HG03558 (cell line): Measurements from ENCODE around the gene PPM1H.
"Not testable (repeated sequence)": the region's sequence is repeated elsewhere in the genome, so short reads cannot be mapped to it uniquely, and the experiment has no call there.

Experiments used
- ATAC-seq: cut with Tn5 transposase; IDR thresholded peaks from one replicate; pipeline ENCODE4 v1.9.1; 2021; ENCODE audit warnings: moderate number of reproducible peaks; ENCODE audit not compliant: unreplicated experiment; ENCODE audit errors: extremely low read depth

PPM1H gene

DNA sequence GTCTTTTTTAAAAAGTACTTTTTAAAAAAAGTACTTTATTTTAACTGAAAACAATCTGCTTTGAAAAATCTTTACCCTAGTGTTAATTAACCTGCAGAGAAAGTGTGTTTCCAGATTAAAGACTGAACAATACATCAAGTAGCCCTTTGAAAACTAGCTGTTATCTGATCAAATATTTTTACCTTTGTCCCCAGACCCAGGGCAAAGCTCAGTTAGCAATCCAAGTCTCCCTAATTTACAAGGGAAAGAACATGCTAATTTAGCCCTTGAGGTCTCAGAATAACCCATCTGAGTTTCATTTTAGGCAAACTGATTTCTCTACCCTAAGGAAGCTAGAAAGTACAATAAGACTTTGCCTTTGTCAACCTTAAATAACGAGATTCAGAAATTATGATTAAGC lies 91.2 kb downstream of the PPM1H start:
- ATAC-seq = no peak

DNA sequence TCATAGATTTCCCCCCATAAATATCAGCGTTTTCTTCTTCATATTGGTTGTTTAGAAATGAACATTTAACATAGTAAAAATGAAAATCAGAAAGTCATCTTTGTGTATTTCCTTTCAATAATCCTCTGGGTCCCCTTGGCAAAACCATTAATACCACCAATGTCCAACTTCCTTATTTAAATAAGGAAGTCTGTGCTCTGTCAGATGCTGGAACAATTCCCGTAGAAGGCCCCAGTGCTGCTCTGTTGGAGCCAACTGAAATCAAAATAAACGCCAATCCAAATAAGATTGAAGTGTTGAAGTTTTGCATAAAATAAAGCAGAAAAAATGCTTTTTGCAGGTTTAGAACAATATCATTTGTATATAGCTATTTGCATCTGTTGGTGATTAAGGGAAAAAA lies 93.1 kb downstream of the PPM1H start:
- no peak for ATAC-seq

GRCh38 chr12:62840806-62841205 lies 94.1 kb downstream of the PPM1H start:
- no peak for ATAC-seq

DNA sequence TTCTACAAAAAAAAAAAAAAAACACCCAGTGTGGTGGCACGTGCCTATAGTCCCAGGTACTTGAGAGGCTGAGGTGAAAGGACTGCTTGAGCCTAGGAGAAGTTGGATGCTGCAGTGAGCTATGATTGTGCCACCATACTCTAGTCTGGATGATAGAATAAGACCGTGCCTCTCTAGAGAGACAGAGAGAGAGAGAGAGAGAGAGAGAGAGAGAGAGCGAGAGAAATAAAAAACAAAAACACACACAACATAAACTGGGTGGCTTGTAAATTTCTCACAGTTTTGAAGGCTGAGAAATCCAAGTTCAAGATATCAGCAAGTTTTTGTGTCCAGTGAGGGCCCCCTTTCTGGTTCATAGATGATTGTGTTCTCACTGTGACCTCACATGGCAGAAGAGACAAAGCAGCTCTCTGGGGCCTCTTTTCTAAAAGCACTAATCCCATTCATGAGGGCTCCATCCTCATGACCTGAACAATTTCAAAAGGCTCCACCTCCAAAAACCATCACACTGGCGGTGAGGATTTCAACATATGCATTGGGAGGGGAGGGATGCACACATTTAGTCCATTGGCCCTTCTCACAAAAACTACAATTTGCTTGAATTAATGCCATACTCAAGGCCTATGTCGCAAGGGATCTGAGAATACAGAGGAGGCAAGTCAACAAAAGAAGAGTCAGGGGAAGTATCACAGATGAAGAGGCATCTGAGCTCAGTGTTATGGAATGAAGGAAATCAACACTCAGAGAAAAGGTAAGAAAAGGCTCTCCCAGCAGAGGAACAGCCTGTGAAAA lies 94.9 kb downstream of the PPM1H start:
- ATAC-seq = no peak

DNA sequence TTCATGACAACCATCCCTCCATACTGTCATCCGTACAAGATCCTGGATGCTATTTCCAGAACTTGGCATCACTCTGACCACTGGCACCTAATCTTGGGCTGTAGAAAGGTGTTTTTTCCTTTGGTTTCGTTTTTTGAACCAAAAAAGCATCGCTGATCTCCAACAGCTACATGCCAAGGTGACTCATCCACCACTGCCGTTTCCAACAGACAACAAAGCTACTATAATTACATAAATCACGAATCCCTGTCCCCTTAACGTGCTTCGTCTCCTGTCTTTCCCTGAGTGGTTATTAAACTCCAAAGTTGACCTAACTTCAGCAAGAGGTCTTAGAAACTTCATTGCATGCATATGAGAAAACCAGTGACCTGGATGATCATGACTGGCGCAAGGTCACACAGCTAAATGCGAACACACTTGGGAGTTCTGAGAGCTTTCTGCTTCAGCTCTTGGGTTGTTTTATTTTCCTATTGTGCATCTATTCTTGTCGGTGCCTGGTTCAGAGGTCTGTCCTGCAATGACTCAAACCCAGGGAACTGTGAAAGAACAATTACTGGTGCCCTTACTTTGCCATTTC lies 99.9 kb downstream of the PPM1H start:
- no peak for ATAC-seq

- no peak for ATAC-seq
Measured at GRCh38 chr12:62834406-62834805, 100.5 kb downstream of the PPM1H start.

GRCh38 chr12:62833634-62834033 lies 101.3 kb downstream of the PPM1H start:
- no peak for ATAC-seq

- ATAC-seq = no peak
Measured at GRCh38 chr12:62832558-62832957, 102.4 kb downstream of the PPM1H start.

- ATAC-seq = no peak
Measured at GRCh38 chr12:62832027-62832426, 102.9 kb downstream of the PPM1H start.

GRCh38 chr12:62827855-62828254 lies 107.1 kb downstream of the PPM1H start:
- ATAC-seq = no peak

DNA sequence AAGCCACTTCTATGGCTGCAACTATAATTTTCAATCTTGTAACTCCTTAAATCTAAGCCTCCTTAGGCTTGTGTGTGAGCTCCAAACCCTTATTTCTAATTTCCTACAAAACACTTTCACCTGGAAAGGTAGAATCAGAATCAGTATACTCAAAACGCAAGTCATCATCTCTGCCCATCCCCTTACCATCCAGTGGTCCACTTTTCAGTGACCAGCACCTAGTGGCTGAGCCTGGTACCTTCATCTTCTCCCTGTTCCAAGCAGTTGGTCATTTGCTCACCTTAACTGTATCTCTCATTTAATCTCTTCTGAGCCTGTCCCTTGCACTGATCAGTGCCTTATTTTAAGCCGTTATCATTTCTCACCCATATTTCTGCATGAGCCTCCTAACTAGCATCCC lies 107.9 kb downstream of the PPM1H start:
- ATAC-seq = no peak

DNA sequence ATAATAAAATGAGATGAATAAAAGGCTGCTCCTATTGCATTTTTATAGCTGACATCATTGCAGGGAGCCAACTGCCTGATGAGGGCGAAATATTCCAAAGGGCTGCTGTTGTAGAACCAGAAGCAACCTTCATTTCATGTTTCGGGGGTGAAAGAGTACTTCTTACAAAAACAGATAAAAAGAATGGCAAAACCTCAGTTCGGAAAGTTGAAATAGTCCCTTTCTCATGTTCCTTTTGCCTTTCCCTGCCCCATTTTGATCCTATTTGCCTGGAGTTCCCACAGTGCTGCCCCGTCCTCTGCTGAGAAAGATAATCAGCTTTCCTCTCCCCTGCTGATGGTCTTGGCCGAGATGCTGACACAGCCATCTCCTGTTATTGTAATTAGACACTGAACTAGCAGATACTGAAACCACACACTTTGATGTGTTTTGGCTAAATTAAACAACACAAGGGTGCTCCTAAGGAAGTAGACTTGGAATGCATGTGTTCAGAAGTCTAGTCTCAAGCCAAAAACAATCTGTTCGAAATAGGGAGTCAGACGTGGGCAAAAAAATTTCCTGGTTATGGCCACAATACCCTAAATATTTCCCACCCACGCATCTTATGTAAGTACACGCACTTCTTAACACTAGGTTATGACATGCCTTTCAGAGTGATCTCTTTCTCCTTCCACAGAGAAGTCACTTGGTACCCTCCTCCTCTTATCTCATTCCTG lies 117.2 kb downstream of the PPM1H start:
- ATAC-seq = no peak

DNA sequence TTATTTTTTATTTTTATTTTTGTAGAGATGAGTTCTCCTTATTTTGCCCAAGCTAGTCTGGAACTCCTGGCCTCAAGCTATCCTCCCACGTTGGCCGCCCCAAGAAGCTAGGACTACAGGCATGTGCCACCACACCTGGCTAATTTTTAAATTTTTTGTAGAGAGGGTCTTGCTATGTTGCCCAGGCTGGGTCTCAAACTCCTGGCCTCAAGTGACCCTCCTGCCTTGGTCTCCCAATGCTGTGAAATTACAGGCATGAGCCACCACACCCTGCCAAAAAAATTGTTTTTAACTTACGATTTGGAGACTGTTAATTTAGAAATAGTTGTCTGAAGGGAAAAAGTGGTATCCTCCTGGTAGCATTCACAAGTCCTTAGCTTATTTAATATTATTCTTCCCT lies 120.7 kb downstream of the PPM1H start:
- no peak for ATAC-seq

DNA sequence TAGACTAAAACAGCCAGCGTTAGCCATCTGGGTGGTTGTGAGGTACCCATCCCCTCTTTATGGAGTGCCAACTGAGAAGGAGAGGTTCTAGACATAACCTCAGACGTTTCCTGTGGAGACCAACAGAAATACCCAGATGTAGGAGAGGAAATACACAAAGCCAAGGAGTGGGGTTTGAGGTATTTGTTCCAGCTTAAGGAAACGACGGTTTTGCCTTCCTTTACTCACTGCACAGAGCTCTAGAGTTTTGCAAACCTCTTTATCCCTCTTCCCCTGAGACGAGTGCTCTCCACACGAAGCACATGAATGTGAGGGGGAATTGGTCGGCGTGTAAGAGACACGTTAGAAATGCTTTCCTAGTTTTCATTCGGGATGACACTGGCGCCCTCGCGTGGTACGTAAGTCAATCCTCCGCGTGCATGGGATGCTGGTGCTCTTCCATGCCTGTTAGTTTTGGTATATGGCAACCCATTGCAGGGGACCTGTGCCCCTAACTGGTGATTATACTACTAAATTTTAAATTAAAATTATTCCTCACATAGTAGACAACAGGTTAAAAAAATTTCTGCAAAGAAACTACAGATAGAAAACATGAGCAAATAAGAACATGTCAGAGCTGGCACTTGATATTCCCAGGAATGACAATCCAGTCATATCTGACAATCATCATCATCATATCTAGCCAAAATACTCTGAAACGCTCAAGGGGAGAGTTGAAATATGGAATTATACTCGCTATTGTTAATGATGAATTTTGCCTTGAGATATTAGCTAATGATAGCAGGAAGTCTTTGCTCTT lies 121.7 kb downstream of the PPM1H start:
- ATAC-seq = peak; percentile 46

DNA sequence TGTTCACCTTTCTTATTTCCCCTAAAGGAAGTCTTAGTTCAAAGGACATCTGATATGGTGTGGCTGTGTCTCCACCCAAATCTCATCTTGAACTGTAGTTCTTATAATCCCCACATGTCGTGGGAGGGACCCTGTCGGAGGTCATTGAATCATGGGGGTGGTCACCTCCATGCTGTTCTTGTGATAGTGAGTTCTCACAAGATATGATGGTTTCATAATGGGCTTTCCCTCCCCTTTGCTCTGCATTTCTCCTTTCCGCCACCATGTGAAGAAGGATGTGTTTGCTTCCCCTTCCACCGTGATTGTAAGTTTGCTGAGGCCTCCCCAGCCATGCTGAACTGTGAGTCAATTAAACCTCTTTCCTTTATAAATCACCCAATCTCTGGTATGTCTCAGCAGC lies 123.5 kb downstream of the PPM1H start:
- ATAC-seq = not testable (repeated sequence)

DNA sequence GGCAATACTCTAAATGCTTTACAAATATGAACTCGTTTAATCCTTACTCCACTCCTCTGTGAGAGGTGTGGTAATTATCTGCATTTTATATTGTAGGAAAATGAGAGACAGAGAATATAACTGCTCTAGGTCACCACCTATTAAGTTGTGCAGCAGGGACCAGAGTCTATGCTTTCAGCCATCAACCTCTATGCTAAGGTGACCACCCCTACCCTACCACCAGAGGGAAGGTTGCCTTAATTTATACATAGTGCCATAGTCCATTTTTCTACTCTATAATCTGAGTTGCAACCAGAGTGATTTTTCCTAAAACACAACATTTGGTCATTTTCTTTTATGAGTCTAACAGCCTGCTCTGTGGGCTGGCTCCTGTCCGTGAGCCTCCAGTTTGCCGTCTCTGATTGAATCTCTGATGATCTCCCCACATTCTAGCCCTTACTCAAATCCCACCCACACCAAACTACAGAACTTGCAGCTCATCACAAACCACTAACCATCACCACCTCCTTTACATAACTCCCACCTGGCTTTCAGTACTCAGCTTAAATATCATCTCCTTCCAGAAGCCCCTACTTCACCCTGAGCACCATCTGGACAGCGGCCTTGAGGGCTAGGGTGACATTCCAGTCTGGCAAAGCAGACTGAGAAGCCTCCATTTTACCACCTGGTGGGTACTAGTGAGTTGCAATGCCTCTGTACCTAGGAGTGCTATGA lies 126.6 kb downstream of the PPM1H start:
- peak; percentile 59 for ATAC-seq

- ATAC-seq = no peak
Measured at GRCh38 chr12:62806893-62807292, 128.1 kb downstream of the PPM1H start.

- no peak for ATAC-seq
Measured at GRCh38 chr12:62806244-62806836, 128.6 kb downstream of the PPM1H start.

GRCh38 chr12:62805517-62805916 lies 129.4 kb downstream of the PPM1H start:
- ATAC-seq = no peak

DNA sequence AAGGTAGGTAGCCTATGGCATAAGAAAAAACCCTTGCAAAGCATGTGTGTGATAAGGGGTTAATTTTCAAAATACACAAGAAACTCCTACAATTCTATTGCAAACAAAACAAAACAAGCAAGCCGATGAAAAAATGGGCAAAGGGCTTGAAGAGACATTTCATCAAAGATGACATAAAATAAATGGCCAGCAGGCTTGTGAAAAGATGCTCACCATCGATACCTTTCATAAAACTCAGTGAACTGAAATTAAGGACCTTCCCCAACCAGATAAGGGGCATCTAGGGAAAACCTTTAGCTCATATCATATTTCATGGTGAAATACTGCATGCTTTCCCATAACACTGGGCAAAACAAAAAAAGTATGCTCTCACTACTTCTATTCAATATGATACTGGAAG lies 131.2 kb downstream of the PPM1H start:
- ATAC-seq = no peak
